Cortex of kidney (tissue), 1 donor: ENCODE measurements around the gene TANC1.

Experiments used
- DNase-seq: peaks from one replicate; lab custom pipeline; 2025; lab: John Stamatoyannopoulos, UW

The TANC1 gene

DNA sequence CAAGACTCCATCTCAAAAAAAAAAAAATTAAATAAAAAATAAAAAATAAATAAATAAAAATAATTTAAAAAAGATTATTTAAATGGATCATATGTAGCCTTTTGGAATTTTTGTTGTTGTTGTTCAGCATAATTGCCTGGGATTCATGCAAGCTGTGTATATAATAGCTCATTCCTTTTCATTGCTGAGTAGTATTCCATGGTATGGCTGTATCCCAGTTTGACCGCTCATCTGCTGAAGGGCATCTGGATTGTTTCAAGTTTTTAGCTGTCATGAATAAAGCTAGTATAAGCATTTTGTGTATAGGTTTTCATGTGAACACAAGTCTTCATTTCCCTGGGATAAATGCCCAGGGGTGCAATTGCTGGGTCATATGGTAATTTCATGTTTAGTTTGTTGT, 6.4 kb upstream of the TANC1 start:
- no peak for DNase-seq

DNA sequence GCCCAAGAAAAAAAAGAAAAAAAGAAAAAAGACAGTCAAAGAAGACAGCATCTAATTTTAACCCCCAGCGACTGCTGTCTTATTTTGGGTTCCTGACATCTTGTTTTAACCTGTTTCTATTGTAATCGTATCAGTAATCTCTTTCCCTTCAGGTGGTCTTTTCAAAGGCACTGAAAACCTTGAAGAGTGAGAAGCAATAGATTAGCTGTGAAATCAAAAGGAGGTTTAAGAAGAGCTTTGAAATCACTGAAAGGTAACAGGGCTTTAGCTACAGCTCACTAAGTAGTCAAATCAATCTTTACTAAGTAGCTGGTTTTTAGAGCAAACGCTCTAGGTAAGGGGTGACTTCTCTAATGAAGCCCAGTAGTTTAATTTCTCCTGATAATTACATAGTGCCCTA, 5.4 kb upstream of the TANC1 start:
- no peak for DNase-seq

- no peak for DNase-seq
These were observed 3.3 kb upstream of the TANC1 start for GRCh38 chr2:158965107-158965506.

DNA sequence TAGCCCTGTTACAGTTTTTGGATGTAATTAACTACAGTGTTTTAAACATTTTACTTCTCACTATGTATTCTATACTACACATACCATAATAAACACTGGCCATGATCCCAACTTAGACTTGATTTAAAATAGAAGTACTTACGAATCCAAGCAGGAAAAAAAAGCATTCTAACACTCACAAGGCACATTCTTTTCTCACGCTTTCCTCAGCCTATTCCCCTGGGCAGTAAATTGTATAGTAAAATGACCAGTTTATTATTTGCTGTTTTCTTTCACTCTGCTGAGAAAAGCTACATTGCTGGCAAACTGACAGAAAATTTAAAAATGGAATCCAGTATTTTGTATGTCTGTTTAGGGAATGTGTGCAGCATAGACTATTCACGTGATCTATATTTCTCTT, 2.8 kb upstream of the TANC1 start:
- DNase-seq = no peak

DNA sequence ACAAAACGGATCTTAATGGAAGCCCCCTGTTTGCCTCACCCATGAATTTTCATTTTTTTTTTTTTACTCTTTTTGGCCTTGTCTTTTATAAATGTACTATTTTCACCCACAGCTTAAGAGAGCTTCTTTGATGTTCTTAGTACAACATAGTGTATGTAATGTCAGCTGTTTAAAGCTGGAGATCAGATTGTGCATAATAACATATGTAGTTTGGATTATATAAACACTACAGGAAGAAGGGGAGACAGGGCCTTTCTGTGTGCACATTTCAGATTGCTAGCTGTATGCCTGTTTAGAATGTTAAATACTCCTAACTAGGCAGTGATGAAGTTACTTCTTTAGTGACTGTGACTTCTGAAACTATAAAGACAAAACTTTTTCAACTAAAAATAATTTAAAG, 2.1 kb upstream of the TANC1 start:
- DNase-seq = no peak

- no peak for DNase-seq
These were observed 1.2 kb upstream of the TANC1 start for GRCh38 chr2:158967114-158967730.

- no peak for DNase-seq
These were observed 577 bp upstream of the TANC1 start for GRCh38 chr2:158967731-158968395.

DNA sequence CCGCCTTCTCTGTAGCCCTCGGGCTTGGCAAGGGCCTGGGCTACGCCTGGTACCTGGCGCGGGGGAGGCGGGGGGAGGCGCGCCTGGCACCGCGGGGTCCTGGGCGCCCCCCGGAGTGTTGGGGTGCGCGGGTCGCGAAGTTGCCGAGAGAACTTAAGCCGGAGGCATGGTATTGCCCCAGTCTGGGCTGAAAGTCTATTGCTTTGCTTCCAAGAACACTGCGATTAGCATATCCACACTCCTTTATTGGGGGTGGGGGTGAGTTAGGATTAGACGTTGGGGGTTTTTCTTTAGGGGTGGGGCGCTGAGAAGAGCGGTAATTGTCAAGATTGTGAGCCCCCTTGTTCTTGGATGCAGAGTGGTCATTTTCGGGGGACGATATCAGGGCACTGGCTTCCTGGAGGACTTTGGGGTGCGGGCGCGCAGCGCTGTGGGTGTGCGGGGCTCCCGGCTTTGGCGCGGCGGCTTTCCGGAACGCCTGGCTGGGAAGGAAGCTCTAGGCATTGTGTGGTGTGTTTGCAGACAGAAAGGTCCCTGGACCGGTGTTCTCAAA, 798 bp downstream of the TANC1 start:
- DNase-seq = no peak

- no peak for DNase-seq
These were observed 1.3 kb downstream of the TANC1 start for GRCh38 chr2:158969715-158970240.

DNA sequence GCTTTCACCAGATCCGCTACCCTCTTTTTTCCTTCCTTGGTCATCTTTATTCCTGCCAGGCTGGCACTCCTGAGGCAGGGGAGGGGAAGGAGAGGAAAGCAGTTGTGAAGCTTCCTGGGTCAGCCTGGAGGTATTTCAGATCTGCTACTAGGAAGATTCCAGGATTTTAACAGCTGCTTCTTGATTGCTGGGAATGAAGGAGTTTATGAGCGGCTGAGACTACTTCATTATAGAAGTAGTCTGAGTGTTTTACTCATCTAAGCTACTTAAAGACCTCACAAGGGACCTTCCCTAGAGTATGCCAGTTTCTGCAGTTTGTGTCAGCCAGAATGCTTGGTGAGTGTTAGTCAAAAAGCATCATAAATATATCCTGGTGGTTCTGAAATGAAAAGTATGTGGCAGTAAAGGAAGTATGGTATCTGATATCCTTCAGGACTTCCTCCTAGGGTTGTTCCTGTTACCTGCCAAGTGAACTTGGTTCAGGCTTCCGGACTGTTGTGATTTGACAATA, 1.9 kb downstream of the TANC1 start:
- DNase-seq = no peak

- no peak for DNase-seq
These were observed 4.9 kb downstream of the TANC1 start for GRCh38 chr2:158973116-158973956.

DNA sequence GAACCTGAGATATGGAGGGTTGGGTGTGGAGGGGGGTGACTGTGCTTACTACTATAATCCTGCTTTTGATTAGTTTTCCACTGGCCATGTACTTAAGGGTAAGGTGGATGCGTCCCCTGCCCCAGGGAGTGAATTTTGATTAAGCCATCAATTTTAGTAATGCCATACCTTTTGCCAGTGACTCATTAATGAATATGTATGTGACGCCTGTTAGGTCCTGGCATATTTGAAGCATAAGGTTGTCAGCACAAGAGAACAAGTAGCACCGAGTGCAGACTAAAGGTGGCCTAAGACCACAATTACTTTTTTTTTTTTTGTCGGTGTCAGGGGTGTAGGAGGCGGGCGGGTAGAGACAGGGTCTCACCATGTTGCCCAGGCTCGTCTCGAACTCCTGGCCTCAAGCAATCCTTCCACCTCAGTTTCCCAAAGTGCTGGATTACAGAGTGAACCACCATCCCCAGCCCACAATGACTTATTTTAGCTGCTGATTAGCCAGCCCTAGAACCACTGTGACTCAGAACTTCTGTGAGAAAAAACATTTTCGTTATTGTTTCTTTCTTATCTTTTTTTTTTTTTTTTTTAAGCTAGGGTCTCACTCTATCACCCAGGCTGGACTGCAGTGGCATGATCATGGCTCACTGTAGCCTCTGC, 7.0 kb downstream of the TANC1 start:
- no peak for DNase-seq

- no peak for DNase-seq
These were observed 11.3 kb downstream of the TANC1 start for GRCh38 chr2:158979772-158980171.

- no peak for DNase-seq
These were observed 16.2 kb downstream of the TANC1 start for GRCh38 chr2:158984604-158985135.

DNA sequence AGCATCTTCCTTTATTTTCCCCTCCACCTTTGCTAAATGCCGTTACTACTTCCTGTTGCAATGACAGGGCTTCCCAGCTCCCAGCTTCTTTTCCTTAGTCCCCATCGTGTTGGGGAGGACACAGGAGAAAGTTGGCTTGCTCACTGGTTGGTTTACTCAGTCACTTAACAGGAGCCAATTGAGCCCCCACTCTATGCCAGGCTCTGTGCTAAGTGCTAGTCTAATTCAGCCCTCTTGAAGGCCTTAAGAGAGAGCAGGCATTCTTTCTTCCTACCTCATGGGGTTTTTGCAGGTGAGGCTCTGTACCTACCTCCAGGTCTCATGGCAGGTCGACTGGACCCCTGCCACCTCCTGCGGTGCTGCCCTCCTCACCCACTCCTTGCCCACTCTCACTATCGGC, 20.1 kb downstream of the TANC1 start:
- DNase-seq = no peak

- no peak for DNase-seq
These were observed 20.7 kb downstream of the TANC1 start for GRCh38 chr2:158989165-158989564.

DNA sequence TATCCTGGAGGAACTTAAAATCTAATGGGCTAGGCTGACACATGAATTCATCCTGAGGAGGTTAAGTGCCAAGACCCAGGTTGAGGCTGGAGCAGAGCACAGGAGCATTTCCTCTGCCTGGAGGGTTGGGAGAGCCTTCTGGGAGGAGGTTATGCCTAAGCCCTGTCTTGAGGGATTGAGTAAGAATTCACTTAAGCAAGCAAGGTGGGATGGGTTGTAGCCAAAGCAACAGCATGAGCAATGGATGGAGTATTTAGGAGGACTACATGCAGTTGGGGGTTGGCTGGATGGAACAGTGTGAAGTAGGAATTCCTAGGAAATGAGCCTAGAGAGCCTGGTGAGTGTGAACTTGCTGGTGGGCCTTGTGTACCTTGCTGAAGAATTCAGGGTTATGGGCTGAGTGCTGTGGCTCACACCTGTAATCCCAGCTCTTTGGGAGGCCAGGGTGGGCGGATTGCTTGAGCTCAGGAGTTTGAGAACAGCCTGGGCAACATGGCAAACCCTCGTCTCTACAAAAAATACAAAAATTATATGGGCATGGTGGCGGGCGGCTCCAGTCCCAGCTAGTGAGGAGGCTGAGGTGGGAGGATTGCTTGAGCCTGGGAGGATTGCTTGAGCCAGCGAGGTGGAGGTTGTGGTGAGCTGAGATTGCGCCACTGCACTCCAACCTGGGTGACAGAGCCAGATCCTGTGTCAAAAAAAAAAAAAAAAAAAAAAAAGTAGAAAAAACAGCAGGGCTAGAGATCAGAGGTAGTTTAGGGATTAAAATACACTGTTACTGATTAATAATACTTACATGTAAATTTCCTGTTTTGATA, 22.2 kb downstream of the TANC1 start:
- DNase-seq = no peak

DNA sequence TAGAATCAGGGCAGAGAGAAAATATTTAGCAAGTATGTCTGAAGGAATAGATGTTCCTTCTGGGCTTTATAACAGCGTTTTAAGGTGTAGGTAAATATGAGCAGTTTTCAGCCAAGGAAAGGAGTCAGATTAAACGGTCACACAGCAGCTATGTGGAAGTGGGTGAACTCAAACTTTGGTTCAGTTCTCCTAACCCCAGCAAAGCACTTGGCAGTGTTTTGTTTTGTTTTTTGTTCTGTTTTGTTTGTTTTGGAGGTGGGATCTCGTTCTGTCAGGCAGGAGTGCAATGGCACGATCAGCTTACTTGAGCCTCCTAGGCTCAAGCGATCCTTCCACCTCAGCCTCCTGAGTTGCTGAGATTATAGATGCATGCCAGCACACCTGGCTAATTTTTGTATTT, 24.6 kb downstream of the TANC1 start:
- DNase-seq = no peak

GRCh38 chr2:158993721-158994587, 25.5 kb downstream of the TANC1 start:
- DNase-seq = no peak
